K562 (cell line): ENCODE results near the gene ZBP1. TPM values are rescaled to one million over a fixed set of nuclear protein-coding genes. Genes with fewer than 3 reads are reported as not detected.

Experiments
- ATAC-seq: fragments of 200-7000 bp; cut with Tn5 transposase; 3 replicates; pipeline ENCODE4 v1.9.1; 2020; ENCODE audit warnings: moderate library complexity
- BruUV-seq: library from RNA; stranded (reverse); fragments of 400-500 nt; replicated peaks from 2 replicates; lab custom pipeline; 2021; lab: Mats Ljungman, UMichigan
- CTCF ChIA-PET: fragments of 300-600 bp; formaldehyde crosslinking; extraction: SDS; loops from one replicate; lab custom pipeline; 2021; ENCODE audit warnings: low intra/inter-chr PET ratio; lab: Yijun Ruan, JAX
- POLR2A ChIA-PET: fragments of 300-600, 350-650 bp; sonication (Branson Sonifier 250); formaldehyde crosslinking; extraction: SDS; loops from one replicate; lab custom pipeline; 2021; ENCODE audit warnings: antibody characterized with exemption, inconsistent platforms; lab: Yijun Ruan, JAX
- DNase-seq, 4 experiments: peaks; one replicate each; pipeline versions ENCODE4 v3.0.0 to v3.0.0-alpha.2; 2011 to 2018; ENCODE audit warnings: low spot score in 3 of 4, mixed read lengths in 3 of 4; ENCODE audit errors: extremely low read depth in 1 of 4
- FAIRE-seq: peaks from 2 replicates; lab custom pipeline; 2011; peaks lifted over from hg19 to GRCh38; lab: Jason Lieb, UNC
- H2AFZ ChIP-seq: 2 replicates; pipeline ENCODE4 v1.6.0; 2011; ENCODE audit warnings: low read depth, low read length, control low read depth, inconsistent platforms
- H3K27ac ChIP-seq: fragments of 200-600 bp; 3 replicates; pipeline ENCODE4 v1.8.0; 2011; ENCODE audit warnings: low read depth, mild to moderate bottlenecking, control low read depth, inconsistent platforms, low read length, moderate library complexity, mixed read lengths; ENCODE audit errors: extremely low read depth
- H3K27me3 ChIP-seq, 2 experiments: fragments of 300-600 bp in 1 of 2; 2 replicates in 1 of 2; 3 replicates in 1 of 2; pipeline versions ENCODE4 v1.6.0 to v1.8.0; 2011; ENCODE audit warnings: inconsistent platforms in 2 of 2, low read length in 2 of 2, mild to moderate bottlenecking in 1 of 2, mixed read lengths in 1 of 2, moderate library complexity in 1 of 2; ENCODE audit not compliant: control insufficient read depth in 2 of 2, insufficient read depth in 2 of 2
- H3K36me3 ChIP-seq: fragments of 300-600 bp; 3 replicates; pipeline ENCODE4 v1.8.0; 2011; ENCODE audit warnings: mild to moderate bottlenecking, low read length, inconsistent platforms; ENCODE audit not compliant: control insufficient read depth, insufficient read depth
- H3K4me1 ChIP-seq, 2 experiments: fragments of 200-600 bp in 1 of 2; replicated peaks in 1 of 2; 2 replicates in 1 of 2; 3 replicates in 1 of 2; pipeline versions ENCODE4 v1.5.1 to v1.8.0; 2011; ENCODE audit warnings: inconsistent platforms in 2 of 2, low read length in 2 of 2, mild to moderate bottlenecking in 1 of 2, mixed read lengths in 1 of 2, moderate library complexity in 1 of 2; ENCODE audit not compliant: control insufficient read depth in 2 of 2, insufficient read depth in 2 of 2
- H3K4me2 ChIP-seq: 2 replicates; pipeline ENCODE4 v1.6.1; 2011; ENCODE audit warnings: low read length, control low read depth, inconsistent platforms, mixed read lengths; ENCODE audit not compliant: insufficient read depth
- H3K4me3 ChIP-seq: fragments of 200-600 bp; sonication (generic), shearing (Covaris generic); 2 replicates; pipeline ENCODE4 v1.5.1; 2016; ENCODE audit warnings: control low read depth, inconsistent platforms
- H3K79me2 ChIP-seq: fragments of 200-600 bp; 3 replicates; pipeline ENCODE4 v1.8.0; 2011; ENCODE audit warnings: low read length, inconsistent platforms; ENCODE audit not compliant: control insufficient read depth, insufficient read depth
- H3K9ac ChIP-seq, 2 experiments: 2 replicates each; pipeline versions ENCODE4 v1.6.0 to v1.6.1; 2011; ENCODE audit warnings: low read depth in 2 of 2, low read length in 2 of 2, control low read depth in 1 of 2, inconsistent platforms in 1 of 2, mild to moderate bottlenecking in 1 of 2, mixed read lengths in 1 of 2; ENCODE audit not compliant: insufficient read depth in 1 of 2
- H3K9me1 ChIP-seq: one replicate; pipeline ENCODE4 v1.6.0; 2011; ENCODE audit warnings: inconsistent platforms, mild to moderate bottlenecking, low read length, moderate library complexity; ENCODE audit not compliant: control insufficient read depth, insufficient read depth
- H3K9me3 ChIP-seq: replicated peaks from 2 replicates; pipeline ENCODE4 v1.5.1; 2011; ENCODE audit warnings: low read depth, low read length, inconsistent platforms; ENCODE audit not compliant: control insufficient read depth, insufficient read depth
- H4K20me1 ChIP-seq: replicated peaks from 2 replicates; pipeline ENCODE4 v1.6.1; 2011; ENCODE audit warnings: low read length, inconsistent platforms, mixed read lengths; ENCODE audit not compliant: control insufficient read depth, insufficient read depth
- CHD4 ChIP-seq: fragments of 200-600 bp; sonication (generic); IDR thresholded peaks from 3 replicates; pipeline ENCODE4 v1.6.1; 2012; ENCODE audit warnings: low read depth, mild to moderate bottlenecking, mixed read lengths, low read length, inconsistent platforms; ENCODE audit not compliant: insufficient read depth, insufficient replicate concordance, poor library complexity, severe bottlenecking
- COPS2 ChIP-seq: fragments of 450-650 bp; conservative IDR thresholded peaks from 2 replicates; pipeline ENCODE4 v1.6.1; 2016; ENCODE audit warnings: mild to moderate bottlenecking, moderate library complexity
- FIP1L1 ChIP-seq: fragments of 200-400 bp; formaldehyde crosslinking; IDR thresholded peaks from 2 replicates; pipeline ENCODE4 v1.6.1; 2018; ENCODE audit warnings: mild to moderate bottlenecking, low read depth, low read length; ENCODE audit not compliant: poor library complexity, severe bottlenecking
- HDAC6 ChIP-seq: IDR thresholded peaks from 2 replicates; pipeline ENCODE4 v1.6.1; 2012; ENCODE audit warnings: low read depth, mild to moderate bottlenecking, control low read depth, inconsistent platforms, low read length, moderate library complexity
- MCM2 ChIP-seq: fragments of 450-650 bp; IDR thresholded peaks from 2 replicates; pipeline ENCODE4 v1.6.1; 2017; ENCODE audit warnings: low read depth, mild to moderate bottlenecking
- TCFL5 ChIP-seq: fragments of 250-450 bp; sonication (Bioruptor Pico); conservative IDR thresholded peaks from 2 replicates; pipeline ENCODE4 v1.6.1; 2021; ENCODE audit warnings: mild to moderate bottlenecking, moderate library complexity, matching md5 sums
- WGBS: fragments of 100-300 bp; shearing (Covaris generic); methylation state at CpG from one replicate; pipeline ENCODE4 v1.1.6; 2016; ENCODE audit warnings: low coverage, mixed read lengths; ENCODE audit not compliant: insufficient coverage; ENCODE audit errors: missing lambda C conversion rate; 5-methylcytosine and 5-hydroxymethylcytosine counted together
- in situ Hi-C: fragments of 300-500 bp; cut with MboI; formaldehyde crosslinking; loops from 4 replicates; pipeline ENCODE4 v1.15.0; 2018; ENCODE audit warnings: inconsistent platforms, mixed read lengths
- intact Hi-C: fragments of 100-400 bp; cut with micrococcal nuclease; formaldehyde crosslinking; loops from 2 replicates; pipeline ENCODE4 v1.14.2; 2022
- polyA plus RNA-seq, 8 experiments: library from polyadenylated mRNA; depleted of rRNA in 4 of 8; stranded (reverse) in 5 of 8; unstranded in 3 of 8; fragments of >200 nt; fragmentation: Nextera tagmentation in 2 of 8; fragmentation: Illumina TruSeq in 1 of 8; extraction: Ambion mirVana in 2 of 8; extraction: Trizol in 1 of 8; gene quantifications; 2 replicates each; pipeline versions ENCODE4 v1.2.1 to v1.2.3, GENCODE V29; 2011 to 2014; ENCODE audit warnings: inconsistent platforms in 1 of 8, missing spikeins in 1 of 8
- total RNA-seq, 7 experiments: library from RNA; depleted of rRNA in 6 of 7; stranded (reverse); fragments of >200 nt in 6 of 7; fragmentation: Illumina TruSeq in 2 of 7; extraction: Trizol in 2 of 7; gene quantifications; 2 replicates each; pipeline versions ENCODE4 v1.2.1 to v1.2.3, GENCODE V29; 2011 to 2021; ENCODE audit warnings: low replicate concordance in 1 of 7
- TF ChIP-seq, protein P1 (sequence below): fragments of 450-650 bp; IDR thresholded peaks from 2 replicates; pipeline ENCODE4 v1.6.1; 2017; ENCODE audit warnings: antibody characterized with exemption, mild to moderate bottlenecking
- TF ChIP-seq, protein P2 (sequence below): sonication (generic); formaldehyde crosslinking; IDR thresholded peaks from 2 replicates; pipeline ENCODE4 v1.8.1; 2023; ENCODE audit warnings: missing genetic modification reagents, mild to moderate bottlenecking, borderline replicate concordance

The ZBP1 gene
- total and polyA plus RNA-seq, 9 of the 15 experiments (the other 6 are each of a cell fraction or from before 2014, with no cell fraction given) = not detected

DNA sequence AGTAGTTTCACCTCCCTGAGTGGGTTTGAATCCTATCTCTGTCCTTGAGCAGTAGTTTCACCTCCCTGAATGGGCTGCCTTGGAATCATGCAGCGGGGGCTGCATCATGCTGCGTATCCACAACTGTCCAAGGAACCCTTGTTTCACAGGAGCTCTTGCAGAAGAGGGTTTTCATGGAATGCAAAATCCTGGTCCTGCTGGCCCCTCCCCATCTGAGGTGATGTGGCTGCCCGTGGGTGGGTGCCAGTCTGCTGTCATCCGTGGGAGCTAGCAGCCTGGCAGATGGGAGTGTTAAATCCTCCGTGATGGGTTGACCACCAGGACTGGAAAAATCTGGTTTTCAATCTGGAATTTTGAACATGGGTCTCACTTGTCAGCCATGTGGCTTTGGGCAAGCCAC lies 21.7 kb downstream of the ZBP1 start:
- no peak for TF ChIP-seq CHD4
- TF ChIP-seq FIP1L1 = no peak
- TF ChIP-seq TCFL5 = no peak
- TF ChIP-seq MCM2 = no peak
- no peak for TF ChIP-seq HDAC6
- no peak for TF ChIP-seq COPS2
- TF ChIP-seq, protein P1, sequence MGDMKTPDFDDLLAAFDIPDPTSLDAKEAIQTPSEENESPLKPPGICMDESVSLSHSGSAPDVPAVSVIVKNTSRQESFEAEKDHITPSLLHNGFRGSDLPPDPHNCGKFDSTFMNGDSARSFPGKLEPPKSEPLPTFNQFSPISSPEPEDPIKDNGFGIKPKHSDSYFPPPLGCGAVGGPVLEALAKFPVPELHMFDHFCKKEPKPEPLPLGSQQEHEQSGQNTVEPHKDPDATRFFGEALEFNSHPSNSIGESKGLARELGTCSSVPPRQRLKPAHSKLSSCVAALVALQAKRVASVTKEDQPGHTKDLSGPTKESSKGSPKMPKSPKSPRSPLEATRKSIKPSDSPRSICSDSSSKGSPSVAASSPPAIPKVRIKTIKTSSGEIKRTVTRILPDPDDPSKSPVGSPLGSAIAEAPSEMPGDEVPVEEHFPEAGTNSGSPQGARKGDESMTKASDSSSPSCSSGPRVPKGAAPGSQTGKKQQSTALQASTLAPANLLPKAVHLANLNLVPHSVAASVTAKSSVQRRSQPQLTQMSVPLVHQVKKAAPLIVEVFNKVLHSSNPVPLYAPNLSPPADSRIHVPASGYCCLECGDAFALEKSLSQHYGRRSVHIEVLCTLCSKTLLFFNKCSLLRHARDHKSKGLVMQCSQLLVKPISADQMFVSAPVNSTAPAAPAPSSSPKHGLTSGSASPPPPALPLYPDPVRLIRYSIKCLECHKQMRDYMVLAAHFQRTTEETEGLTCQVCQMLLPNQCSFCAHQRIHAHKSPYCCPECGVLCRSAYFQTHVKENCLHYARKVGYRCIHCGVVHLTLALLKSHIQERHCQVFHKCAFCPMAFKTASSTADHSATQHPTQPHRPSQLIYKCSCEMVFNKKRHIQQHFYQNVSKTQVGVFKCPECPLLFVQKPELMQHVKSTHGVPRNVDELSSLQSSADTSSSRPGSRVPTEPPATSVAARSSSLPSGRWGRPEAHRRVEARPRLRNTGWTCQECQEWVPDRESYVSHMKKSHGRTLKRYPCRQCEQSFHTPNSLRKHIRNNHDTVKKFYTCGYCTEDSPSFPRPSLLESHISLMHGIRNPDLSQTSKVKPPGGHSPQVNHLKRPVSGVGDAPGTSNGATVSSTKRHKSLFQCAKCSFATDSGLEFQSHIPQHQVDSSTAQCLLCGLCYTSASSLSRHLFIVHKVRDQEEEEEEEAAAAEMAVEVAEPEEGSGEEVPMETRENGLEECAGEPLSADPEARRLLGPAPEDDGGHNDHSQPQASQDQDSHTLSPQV = no peak
- TF ChIP-seq, protein P2, sequence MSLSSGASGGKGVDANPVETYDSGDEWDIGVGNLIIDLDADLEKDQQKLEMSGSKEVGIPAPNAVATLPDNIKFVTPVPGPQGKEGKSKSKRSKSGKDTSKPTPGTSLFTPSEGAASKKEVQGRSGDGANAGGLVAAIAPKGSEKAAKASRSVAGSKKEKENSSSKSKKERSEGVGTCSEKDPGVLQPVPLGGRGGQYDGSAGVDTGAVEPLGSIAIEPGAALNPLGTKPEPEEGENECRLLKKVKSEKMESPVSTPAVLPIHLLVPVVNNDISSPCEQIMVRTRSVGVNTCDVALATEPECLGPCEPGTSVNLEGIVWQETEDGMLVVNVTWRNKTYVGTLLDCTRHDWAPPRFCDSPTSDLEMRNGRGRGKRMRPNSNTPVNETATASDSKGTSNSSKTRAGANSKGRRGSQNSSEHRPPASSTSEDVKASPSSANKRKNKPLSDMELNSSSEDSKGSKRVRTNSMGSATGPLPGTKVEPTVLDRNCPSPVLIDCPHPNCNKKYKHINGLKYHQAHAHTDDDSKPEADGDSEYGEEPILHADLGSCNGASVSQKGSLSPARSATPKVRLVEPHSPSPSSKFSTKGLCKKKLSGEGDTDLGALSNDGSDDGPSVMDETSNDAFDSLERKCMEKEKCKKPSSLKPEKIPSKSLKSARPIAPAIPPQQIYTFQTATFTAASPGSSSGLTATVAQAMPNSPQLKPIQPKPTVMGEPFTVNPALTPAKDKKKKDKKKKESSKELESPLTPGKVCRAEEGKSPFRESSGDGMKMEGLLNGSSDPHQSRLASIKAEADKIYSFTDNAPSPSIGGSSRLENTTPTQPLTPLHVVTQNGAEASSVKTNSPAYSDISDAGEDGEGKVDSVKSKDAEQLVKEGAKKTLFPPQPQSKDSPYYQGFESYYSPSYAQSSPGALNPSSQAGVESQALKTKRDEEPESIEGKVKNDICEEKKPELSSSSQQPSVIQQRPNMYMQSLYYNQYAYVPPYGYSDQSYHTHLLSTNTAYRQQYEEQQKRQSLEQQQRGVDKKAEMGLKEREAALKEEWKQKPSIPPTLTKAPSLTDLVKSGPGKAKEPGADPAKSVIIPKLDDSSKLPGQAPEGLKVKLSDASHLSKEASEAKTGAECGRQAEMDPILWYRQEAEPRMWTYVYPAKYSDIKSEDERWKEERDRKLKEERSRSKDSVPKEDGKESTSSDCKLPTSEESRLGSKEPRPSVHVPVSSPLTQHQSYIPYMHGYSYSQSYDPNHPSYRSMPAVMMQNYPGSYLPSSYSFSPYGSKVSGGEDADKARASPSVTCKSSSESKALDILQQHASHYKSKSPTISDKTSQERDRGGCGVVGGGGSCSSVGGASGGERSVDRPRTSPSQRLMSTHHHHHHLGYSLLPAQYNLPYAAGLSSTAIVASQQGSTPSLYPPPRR (CRISPR knock-in tag) = no peak
- no peak overlapping the region for H3K27ac ChIP-seq
- H3K27me3 ChIP-seq = peaks cover 6 to 43% of the 10 kb centered on the region in 2 experiments; a peak in 3 of 5 replicates
- peaks cover 7% of the 10 kb centered on the region; the same call in 1 of the 2 replicates for H3K9me3 ChIP-seq
- H3K79me2 ChIP-seq = no peaks in the 10 kb centered on the region
- H4K20me1 ChIP-seq = 0 out of 2 replicates have a peak, but pooled peaks cover 10% of the 10 kb centered on the region
- ChIA-PET POLR2A (no interaction called here), CTCF (interaction anchor here (0.6 to 2.0 kb wide), 2 partner anchors 582 to 619 kb away, joined by 3 to 5 read pairs; no protein-coding TSS in a partner anchor)
- DNase-seq = no peak
- H3K9me1 ChIP-seq = no peaks in the 10 kb centered on the region
- H3K4me2 ChIP-seq = no peak overlapping the region
- no peaks in the 10 kb centered on the region for H3K36me3 ChIP-seq
- no peak overlapping the region for H3K4me3 ChIP-seq
- FAIRE-seq = no peak
- in situ Hi-C loops = no loop called here
- no TSS peak for BruUV-seq
- intact Hi-C loops = loop anchor here (5.0 kb wide), 1 partner anchor 584 kb away; no protein-coding TSS in a partner anchor
- 4% methylated on average over 5 of the region's 5 CpGs for WGBS
- peaks cover 12 to 20% of the 10 kb centered on the region in 2 experiments; a peak in 4 of 5 replicates for H3K4me1 ChIP-seq
- no peak overlapping the region for H2AFZ ChIP-seq
- no peak overlapping the region for H3K9ac ChIP-seq
- ATAC-seq = no peak
